ENCODE data around the gene TBXAS1.

TBXAS1 gene

DNA sequence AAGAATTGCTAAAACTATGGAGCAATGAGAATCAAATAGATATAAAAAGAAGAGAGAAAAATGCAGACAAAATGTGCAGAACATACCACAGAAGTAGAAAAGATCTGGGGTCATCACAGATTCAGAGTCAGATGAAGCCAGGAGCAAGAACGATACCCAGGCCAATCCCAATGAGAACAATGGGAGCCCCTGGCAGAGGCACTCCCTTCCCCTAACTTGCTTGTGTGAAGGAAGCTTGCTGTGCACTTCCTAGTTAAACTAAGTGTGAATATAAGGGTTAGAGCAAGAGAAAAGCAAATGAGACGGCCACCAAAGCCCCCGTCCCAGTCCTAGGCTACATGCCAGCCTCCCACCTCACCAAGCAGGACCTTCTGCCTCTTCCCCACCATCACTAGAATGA, 221.0 kb downstream of the TBXAS1 start:
- no peak for DNase-seq (ENCODE audit: low read depth)

DNA sequence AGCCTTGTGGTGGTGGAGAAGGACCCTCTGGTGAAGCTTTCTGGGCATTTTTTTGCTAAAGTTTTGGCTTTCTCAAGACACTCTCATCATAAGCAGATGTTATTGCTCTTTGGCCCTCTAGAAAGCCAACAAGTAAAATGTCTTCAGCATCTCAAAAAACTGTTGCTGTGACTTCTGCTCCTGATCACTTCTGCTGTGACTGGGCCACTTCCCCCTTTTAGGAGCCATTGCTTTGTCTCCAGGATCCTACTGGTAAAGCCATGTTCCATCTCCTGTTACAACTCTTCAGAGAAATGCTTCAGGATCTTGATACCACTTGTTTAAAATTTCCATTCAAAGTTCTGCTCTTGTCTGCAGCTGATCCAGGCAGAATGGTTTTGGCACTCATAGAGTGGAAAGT, 222.8 kb downstream of the TBXAS1 start:
- no peak for DNase-seq (ENCODE audit: low read depth)

DNA sequence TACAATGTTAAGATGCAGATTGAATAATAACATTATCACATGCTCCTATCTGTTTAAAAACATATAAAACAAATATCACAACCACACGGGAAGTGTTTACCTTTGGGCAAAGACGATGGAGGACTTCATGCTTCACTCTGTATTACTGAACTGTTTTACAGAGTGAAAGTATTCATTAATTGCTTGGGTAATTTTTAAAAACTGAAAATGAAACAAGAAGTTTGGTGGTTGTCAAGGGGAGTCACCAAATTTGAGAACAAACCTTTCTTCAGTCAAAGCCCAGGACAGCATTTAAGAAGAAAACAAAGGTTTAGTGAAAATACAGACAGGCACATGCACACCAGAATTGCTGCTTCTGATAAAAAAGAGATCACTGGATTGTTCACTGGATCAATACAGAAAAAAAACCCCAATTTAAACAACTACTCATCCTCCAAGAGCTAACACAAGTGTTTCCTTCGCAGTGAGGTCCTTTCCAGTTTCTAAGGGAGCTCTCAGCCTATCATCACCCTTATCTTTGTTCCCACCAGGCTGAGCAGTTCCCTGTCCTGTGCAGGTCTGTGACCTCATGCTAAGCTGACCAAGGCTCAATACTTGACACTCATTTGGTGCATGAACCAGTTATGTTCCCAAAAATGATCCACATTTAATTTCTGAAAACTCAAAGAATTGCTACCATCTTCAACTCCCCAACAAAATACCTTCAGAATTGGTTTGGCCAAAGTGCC, 224.9 kb downstream of the TBXAS1 start:
- no peak for DNase-seq (ENCODE audit: low read depth)

DNA sequence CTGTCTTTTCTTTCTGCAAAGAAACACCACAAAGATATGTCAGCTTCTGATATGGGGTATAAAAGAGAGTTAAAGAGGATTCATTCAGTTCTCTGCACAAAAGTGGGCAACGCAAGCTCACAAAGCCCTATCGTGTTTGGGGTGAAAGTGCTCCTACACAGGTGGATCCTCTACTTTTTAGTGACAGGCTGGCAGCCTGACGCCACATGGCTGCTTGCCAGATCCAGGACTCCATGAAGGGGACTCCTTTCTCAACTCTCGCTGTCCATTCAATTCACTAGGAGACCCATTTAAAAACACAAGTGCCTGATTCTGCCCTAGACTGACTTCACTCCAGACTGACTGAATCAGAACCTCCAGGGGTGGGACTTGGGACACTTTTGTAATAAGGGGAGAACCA, 225.7 kb downstream of the TBXAS1 start:
- no peak for DNase-seq (ENCODE audit: low read depth)

DNA sequence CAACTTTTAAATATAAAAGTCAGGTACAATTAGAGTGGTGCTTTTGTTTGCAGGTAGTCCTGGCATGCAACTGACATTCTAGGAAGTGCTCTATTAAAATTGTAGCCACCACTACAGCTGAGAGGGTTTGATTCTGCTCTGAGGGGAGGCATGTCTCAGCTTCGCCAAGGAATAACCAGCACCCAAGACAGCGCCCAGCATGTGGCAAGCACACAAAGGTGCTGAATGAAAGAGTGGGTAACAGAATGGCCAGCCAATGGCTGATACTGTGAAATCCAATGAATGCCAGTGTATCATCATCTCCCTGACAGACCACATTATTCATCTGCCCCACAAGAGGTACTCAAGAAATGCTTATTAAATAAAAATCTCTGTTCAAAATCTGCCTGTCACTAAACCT, 226.8 kb downstream of the TBXAS1 start:
- no peak for DNase-seq (ENCODE audit: low read depth)

DNA sequence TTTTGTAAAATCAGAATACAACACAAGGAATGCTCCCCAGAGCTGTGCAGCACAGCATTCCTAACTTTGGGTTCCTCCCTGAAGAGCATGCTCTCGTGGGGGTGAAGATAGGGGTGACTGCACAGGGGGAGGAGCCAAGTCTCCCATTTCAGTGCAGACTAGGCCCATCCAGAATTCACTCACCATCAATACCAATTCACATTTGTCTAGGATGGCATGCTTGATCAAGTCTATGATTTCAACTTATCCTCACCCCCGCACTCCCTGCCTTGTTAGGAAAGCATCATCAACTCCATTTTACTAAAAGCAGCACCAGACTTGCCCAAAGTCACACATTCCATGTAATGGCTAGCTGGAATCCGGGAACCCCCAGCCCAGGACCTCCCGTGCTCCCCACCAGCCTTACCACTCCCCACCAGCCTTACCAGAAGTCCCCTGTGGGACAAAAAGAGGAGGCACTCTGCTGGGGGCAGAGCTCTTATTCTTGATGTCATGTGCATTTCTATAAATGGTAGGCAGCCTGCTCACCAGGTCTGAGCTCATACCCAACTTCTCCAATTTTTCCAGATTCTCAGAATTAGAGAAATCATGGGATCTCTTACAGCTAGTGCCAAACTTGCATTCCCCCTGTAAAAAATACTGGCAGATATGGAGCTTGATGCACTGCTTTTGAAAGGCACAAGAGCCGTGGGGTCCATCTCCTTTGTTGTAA, 227.5 kb downstream of the TBXAS1 start:
- DNase-seq (ENCODE audit: low read depth): no peak

DNA sequence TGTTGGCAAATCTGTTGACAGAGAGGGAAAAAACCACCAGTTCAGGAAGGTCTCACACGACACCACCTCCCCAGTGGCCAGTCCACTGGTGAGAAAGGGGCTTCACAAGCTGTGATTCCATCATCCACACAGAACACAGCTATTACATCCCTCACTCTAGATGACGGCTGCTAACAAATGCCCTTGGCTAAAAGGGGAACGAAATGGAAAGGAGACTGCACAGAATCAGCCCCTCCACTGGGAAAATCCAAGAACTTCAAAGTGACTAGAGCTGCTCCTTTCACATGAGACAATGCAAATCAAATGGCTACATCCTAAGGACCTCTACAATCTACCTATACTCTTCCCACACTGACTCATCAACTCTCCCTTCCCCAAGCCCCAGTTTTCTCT, 228.1 kb downstream of the TBXAS1 start:
- no peak for DNase-seq (ENCODE audit: low read depth)

DNA sequence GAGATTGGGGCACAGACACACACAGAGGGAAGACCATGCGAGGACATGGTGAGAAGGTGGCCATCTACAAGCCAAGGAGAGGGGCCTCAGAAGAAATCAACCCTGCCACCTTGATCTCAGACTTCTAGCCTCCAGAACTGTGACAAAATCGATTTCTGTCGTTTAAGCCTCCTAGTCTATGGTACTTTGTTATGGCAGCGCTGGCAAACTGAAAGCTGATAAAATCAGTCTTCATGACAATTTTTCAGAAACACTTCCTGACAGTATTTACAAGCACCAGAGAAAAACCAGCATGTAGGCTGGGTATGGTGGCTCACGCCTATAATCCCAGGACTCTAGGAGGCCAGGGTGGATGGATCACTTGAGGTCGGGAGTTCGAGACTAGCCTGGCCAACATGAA, 229.5 kb downstream of the TBXAS1 start:
- DNase-seq (ENCODE audit: low read depth): no peak

DNA sequence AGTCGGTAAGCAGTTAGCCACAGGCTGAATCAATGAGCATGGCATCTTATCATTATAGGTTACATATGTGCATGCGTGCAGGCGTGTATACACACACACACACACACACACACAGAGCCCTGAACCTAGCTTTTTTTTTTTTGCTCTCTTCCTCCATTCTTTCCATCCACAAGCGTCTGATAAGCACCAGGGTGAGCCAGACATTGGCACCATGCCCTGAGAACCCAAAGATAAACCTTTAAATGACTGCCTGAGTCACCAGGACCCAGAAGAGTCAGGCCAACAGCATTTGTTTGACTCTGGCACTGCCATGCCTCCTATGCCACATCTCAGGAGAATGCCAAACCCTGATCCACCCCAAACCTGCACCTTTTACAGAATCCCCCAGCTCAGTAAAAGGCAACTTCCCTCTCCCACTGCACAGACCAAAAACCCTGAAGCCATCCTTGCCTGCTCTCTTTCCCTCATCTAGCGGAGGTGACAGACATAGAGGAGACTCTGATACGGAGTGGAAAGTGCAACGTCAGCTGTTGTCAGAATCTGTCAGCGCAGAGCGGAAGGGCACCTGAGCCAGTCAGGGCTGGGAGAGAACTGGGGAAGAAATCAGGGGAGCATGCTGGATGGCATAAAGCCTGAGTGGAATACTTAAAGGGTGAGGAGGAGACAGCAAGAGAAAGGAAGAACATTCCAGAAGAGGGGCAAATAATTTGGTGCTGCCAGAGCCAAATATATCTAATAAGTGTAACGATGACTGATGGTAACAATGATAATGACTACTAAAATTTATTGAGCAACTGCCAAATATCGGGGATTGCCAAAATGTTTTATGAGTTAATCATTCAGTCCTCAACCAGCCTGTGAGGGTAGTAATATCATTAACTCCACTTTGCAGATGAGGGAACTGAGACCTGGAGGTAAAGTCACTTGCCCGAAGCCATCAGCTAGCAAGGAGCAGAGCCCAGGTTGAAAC, 230.5 kb downstream of the TBXAS1 start:
- DNase-seq (ENCODE audit: low read depth): no peak

DNA sequence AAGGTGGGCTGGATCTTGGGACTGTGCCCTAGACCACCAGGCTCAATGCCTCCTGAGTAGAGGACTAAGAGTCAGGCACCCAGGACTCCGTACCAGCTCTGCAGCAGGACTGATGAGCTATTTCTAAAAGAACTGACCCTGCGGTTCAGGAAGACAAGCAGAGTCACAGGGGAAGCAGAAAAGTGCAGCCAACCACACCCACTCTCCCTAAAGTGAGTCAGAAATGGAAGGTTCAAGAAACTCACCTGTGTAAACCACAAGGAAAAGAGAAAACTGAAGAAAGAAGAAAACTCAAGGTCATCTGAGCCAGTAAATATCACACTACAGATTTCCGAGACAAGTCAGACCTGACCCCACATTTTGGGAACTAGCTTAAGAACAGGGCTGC, 231.2 kb downstream of the TBXAS1 start:
- no peak for DNase-seq (ENCODE audit: low read depth)

DNA sequence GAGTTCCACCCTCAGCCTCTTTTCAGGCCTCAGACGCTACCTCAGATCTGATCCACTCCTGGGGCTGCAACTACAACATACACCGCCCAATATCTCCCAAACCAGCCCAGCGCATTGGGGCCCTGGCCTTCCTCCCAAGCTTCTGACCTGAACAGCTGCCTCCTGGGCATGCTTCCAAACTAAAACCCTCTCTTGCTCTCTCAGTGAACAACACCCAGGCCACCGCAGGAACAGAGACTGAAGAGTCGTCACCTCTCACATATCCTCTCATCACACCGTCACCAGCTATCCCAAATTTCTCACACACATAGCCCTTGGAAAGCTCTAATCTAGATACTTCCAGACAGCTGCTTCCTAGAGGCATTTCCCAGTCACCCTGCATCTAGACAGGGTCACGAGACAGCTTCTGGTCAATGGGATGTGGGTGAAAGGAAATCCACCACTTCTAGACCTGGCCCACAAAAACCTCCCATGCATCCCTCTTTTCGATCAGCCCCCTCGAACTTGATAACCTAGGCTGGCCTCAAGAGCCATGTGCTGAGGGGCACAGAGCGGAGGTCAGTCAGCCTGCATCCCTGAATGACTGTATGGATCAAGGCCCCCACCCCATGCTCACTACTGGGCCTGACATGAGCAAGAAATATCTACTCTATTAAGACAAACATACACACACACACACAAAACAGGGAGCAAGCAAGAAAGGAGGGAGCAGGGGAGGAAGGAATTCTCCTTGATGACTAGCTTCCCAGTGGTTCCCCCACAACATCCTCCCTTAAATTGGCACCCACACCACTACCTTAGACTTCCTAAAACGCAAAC, 231.9 kb downstream of the TBXAS1 start:
- DNase-seq (ENCODE audit: low read depth): no peak

DNA sequence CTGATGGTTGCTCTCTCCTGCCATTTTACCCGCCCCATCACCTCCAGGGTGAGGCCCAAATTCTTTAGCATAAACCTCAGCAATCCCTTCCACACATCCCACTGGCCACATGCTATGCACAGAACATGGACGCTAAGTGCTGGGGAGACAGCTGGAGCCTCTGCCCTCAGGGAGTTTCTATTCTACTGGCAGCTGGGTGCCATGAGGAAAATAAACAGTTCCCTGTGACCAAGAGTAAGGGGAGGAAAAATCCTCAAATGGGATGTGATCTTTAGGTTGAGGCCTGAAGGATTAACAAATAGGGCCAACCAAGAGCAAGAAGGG, 232.5 kb downstream of the TBXAS1 start:
- DNase-seq (ENCODE audit: low read depth): no peak

DNA sequence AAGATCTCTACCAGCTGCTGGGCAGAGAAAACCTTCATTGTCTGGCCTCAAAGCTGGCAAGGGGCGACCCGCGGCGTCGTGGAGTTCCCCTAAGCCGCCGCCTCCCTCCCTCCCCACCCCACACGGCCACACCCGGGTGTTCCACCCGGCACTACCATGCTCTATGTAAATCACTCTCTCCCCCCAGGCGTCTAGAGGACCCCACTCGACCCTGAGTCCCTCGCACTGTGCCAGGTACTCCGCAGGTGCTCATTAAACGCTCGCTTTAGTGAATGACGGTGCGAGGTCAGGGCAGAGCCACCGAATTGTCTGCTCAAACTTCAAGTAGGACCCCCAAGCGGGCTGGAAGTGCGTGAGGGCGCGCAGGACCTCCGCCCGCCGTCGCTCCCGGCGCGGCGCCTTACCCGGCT, 233.1 kb downstream of the TBXAS1 start:
- DNase-seq (ENCODE audit: low read depth): no peak

DNA sequence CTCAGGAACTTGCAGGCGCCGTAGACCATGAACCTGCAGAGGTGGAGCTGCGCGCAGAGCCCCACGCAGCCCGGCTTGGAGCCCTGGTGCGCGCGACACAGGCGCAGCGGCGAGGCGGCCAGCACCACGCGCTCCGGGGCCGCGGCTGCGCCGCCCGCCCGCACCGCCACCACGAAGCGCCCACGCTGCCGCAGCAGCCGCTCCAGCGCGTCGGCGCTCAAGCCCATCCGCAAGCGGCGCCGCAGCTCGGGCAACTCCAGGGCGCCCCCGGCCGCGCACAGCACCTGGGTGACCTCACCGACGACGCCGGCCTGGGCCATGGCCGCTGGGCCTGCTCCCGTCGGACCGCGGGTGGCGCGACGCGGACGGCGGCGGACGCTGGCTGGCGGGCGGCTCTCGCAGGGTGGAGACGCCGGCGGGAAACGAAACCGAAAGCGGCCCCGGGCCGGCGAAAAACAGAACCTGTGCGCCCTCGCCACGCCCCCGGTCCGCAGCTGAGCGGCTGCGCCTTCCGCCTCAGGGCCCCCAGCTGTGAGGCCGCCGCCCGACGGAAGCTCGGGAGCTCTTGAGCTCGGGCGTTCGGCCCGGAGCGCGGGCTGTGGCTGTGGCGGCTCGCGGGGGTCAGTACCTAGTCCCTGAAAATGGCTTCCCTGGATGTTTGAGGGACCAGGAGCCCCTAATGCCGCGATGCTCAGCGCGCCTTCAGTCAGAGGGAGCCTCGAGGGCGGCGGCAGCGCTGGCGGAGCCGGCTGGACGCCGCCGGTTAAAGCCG, 233.7 kb downstream of the TBXAS1 start, which contains the start of gene PARP12:
TSS of gene PARP12 (minus strand) at position 424 of the 772 bp plus-strand sequence. CDS start at position 320, 104 bp downstream.
- peak; percentile 75 for DNase-seq (ENCODE audit: low read depth)

DNA sequence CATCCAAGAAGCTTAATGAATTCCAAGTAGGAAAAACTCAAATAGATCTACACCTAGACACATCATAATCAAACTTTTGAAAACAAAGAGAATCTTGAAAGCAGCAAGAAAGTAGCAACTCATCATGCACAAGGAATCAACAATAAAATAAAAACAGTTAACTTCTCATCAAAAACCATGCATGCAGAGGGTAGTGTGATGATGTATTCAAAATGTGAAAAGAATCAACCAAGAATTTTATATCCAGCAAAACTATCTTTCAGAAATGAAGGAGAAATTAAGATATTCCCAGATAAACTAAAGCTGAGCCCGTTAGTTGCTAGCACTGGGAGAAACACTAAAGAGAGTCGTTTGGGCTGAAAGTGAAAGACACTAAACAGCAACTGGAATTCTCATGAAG, 238.0 kb downstream of the TBXAS1 start:
- DNase-seq (ENCODE audit: low read depth): no peak

DNA sequence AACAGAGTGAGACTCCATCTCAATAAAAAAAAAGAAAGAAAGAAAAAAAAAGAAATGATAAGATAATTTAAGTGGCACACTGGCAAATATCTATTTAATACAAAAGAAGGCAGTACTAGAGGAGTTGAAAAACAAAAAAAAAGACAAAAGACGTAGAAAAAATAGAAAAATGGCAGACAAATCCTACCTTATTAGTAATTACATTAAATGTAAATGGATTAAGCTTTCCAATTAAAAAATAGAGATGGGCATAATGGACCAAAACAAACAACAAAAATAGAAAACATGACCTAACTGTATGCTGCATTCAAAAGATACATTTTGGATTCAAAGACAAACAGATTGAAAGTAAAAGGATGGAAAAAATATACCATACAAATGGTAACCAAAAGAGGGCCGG, 239.0 kb downstream of the TBXAS1 start:
- no peak for DNase-seq (ENCODE audit: low read depth)

DNA sequence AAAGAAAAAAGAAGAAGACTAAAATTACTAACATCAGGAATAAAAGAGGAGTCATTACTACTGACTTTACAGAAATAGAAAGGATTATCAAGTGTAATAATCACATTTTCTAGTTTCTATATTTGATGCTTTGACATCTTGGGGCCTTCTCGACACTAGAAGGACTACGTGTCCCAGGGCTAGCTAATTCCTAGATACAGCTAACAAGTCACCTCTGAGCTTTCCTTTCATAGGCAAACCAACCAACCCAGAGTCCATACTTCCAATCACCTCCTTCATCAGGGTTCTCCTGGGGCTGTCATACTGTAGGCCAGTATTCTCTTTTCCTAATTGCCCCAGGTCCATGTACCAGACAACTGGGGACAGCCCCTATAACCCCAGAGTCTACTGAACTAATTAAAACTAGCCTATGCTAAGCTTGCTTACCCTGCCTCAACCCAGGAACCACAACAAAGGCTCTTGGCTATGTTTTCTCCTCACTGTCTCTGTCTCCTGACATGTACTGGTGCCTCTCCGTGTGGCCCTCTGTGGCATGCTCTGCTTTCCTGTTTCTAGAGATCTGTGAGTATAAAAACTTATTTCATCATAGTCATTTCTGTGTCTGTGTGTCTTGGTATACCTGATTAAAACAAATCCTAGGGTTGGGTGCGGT, 240.4 kb downstream of the TBXAS1 start:
- DNase-seq (ENCODE audit: low read depth): no peak

Data from stimulated activated CD8-positive, alpha-beta memory T cell treated with anti-CD3 and anti-CD28 coated beads, Interleukin-15, amount 100 ng/mL, for 1 hour (primary cell).